HL-60 (cell line): ENCODE data around the gene WDR31.
"Not testable (repeated sequence)": the region's sequence is repeated elsewhere in the genome, so short reads cannot be mapped to it uniquely, and the experiment has no call there.

Source experiments
- DNase-seq, 2 experiments: peaks; one replicate each; pipeline ENCODE4 v3.0.0-alpha.2; 2010 to 2020; ENCODE audit warnings: low read depth in 1 of 2, low spot score in 1 of 2
- H3K27ac ChIP-seq: fragments of 250-450 bp; sonication (Bioruptor Pico); replicated peaks from 2 replicates; pipeline ENCODE4 v1.5.1; 2020; ENCODE audit warnings: mild to moderate bottlenecking, moderate library complexity
- H3K27me3 ChIP-seq: fragments of 250-450 bp; sonication (Bioruptor Pico); 2 replicates; pipeline ENCODE4 v1.5.1; 2021; ENCODE audit warnings: mild to moderate bottlenecking, moderate library complexity; ENCODE audit not compliant: insufficient read depth, poor library complexity, severe bottlenecking
- H3K4me3 ChIP-seq: replicated peaks from 2 replicates; pipeline ENCODE4 v1.5.1; 2011; ENCODE audit warnings: mild to moderate bottlenecking, control low read depth, low read length; ENCODE audit not compliant: insufficient read depth
- CTCF ChIP-seq: IDR thresholded peaks from one replicate; pipeline ENCODE4 v1.5.1; 2011; ENCODE audit warnings: low read length, control low read depth, inconsistent platforms; ENCODE audit not compliant: insufficient read depth
- GABPA ChIP-seq: IDR thresholded peaks from 2 replicates; pipeline ENCODE4 v1.6.1; 2012; ENCODE audit warnings: low read depth
- POLR2AphosphoS5 ChIP-seq: IDR thresholded peaks from 2 replicates; pipeline ENCODE4 v1.6.1; 2012; ENCODE audit warnings: low read depth
- REST ChIP-seq: IDR thresholded peaks from 2 replicates; pipeline ENCODE4 v1.6.1; 2012; ENCODE audit warnings: low read depth; ENCODE audit not compliant: insufficient replicate concordance
- SPI1 ChIP-seq: IDR thresholded peaks from 2 replicates; pipeline ENCODE4 v1.6.1; 2012; ENCODE audit warnings: low read depth, mild to moderate bottlenecking, borderline replicate concordance

Gene WDR31

GRCh38 chr9:113380869-113381378 is 40.8 kb upstream of the WDR31 start:
- no peak overlapping the region for H3K27ac ChIP-seq

GRCh38 chr9:113379829-113380210 is 39.7 kb upstream of the WDR31 start:
- DNase-seq, H3K27me3 ChIP-seq, H3K27ac ChIP-seq, H3K4me3 ChIP-seq: not testable (repeated sequence)

More at GRCh38 chr9:113380869-113381378, 40.8 kb upstream of the WDR31 start:
- no peak for DNase-seq
- TF ChIP-seq POLR2AphosphoS5 (no peak), GABPA (no peak), SPI1 (no peak), REST (no peak), CTCF (no peak)
- no peak overlapping the region for H3K4me3 ChIP-seq
- H3K27me3 ChIP-seq: no peaks in the 10 kb centered on the region

- not testable (repeated sequence) for H3K27ac ChIP-seq, H3K27me3 ChIP-seq, DNase-seq, H3K4me3 ChIP-seq
- TF ChIP-seq SPI1: peak; percentile 66; the same call in 1 of the 2 replicates
Observed at GRCh38 chr9:113379094-113379828, 39.2 kb upstream of the WDR31 start.

GRCh38 chr9:113376634-113377567 is 36.8 kb upstream of the WDR31 start, which contains the start of gene HDHD3:
Gene HDHD3, minus strand, starts transcription at chr9:113376986. Its CDS starts 2,632 bp downstream, at chr9:113374354.
- peak within 1 kb of the TSS; percentile 51 for H3K27ac ChIP-seq
- H3K27me3 ChIP-seq: no peaks in the 10 kb centered on the region
- H3K4me3 ChIP-seq: peak within 1 kb of the TSS; percentile 72
- peak; percentile 58 to 70 for DNase-seq
- no peak for TF ChIP-seq REST
- TF ChIP-seq POLR2AphosphoS5: peak; percentile 53; the same call in 1 of the 2 replicates
- no peak for TF ChIP-seq CTCF
